K562 (cell line): Measurements from ENCODE around the gene POLR2L. TPM values are rescaled to one million over a fixed set of nuclear protein-coding genes. Genes with fewer than 3 reads are reported as not detected.

Source experiments
- BRD4 ChIP-seq: fragments of 200-600 bp; sonication (generic); IDR thresholded peaks from 2 replicates; pipeline ENCODE4 v1.6.1; 2017; ENCODE audit warnings: inconsistent platforms
- CREM ChIP-seq: IDR thresholded peaks from 2 replicates; pipeline ENCODE4 v1.6.1; 2014; ENCODE audit warnings: antibody characterized with exemption, low read depth
- ETV1 ChIP-seq: fragments of 450-650 bp; conservative IDR thresholded peaks from 2 replicates; pipeline ENCODE4 v1.6.1; 2016; ENCODE audit warnings: missing genetic modification characterization, control low read depth, low read depth, missing compliant biosample characterization
- KAT2B ChIP-seq: IDR thresholded peaks from one replicate; pipeline ENCODE4 v1.6.1; 2012; ENCODE audit warnings: low read depth, mild to moderate bottlenecking, control low read depth, inconsistent platforms, low read length, moderate library complexity
- LEF1 ChIP-seq: fragments of 450-650 bp; IDR thresholded peaks from 2 replicates; pipeline ENCODE4 v1.6.1; 2016; ENCODE audit warnings: mild to moderate bottlenecking
- MAFG ChIP-seq: fragments of 450-650 bp; conservative IDR thresholded peaks from 2 replicates; pipeline ENCODE4 v1.6.1; 2016; ENCODE audit warnings: missing genetic modification characterization, missing compliant biosample characterization
- PML ChIP-seq: IDR thresholded peaks from 2 replicates; pipeline ENCODE4 v1.6.1; 2012; ENCODE audit warnings: low read length, inconsistent platforms
- POLR2B ChIP-seq: fragments of 450-650 bp; IDR thresholded peaks from 2 replicates; pipeline ENCODE4 v1.6.1; 2018; ENCODE audit warnings: low read depth; ENCODE audit not compliant: partially characterized antibody
- PTBP1 ChIP-seq: fragments of 200-400 bp; formaldehyde crosslinking; IDR thresholded peaks from 2 replicates; pipeline ENCODE4 v1.6.1; 2017; ENCODE audit warnings: low read depth, low read length
- SIRT6 ChIP-seq: IDR thresholded peaks from one replicate; pipeline ENCODE4 v1.6.1; 2012; ENCODE audit warnings: low read depth, mild to moderate bottlenecking, control low read depth, inconsistent platforms, low read length, moderate library complexity
- SOX6 ChIP-seq: fragments of 450-650 bp; IDR thresholded peaks from 2 replicates; pipeline ENCODE4 v1.6.1; 2014; ENCODE audit warnings: mild to moderate bottlenecking
- SRSF7 ChIP-seq: fragments of 200-400 bp; formaldehyde crosslinking; optimal IDR thresholded peaks from 2 replicates; pipeline ENCODE3; 2017; ENCODE audit warnings: mild to moderate bottlenecking, low read depth, low read length
- TCF3 ChIP-seq: sonication (generic); formaldehyde crosslinking; IDR thresholded peaks from 2 replicates; pipeline ENCODE4 v1.4.0; 2020; ENCODE audit warnings: mild to moderate bottlenecking, missing genetic modification reagents
- WHSC1 ChIP-seq: IDR thresholded peaks from one replicate; pipeline ENCODE4 v1.6.1; 2012; ENCODE audit warnings: low read length, control low read depth, inconsistent platforms
- XRCC3 ChIP-seq: fragments of 450-650 bp; IDR thresholded peaks from 2 replicates; pipeline ENCODE4 v1.6.1; 2017; ENCODE audit warnings: mild to moderate bottlenecking, moderate library complexity
- ZFP30 ChIP-seq: fragments of 250-450 bp; sonication (Bioruptor Pico); IDR thresholded peaks from 2 replicates; pipeline ENCODE4 v1.8.0; 2022; ENCODE audit warnings: moderate library complexity, mild to moderate bottlenecking, inconsistent platforms, borderline replicate concordance
- ZKSCAN3 ChIP-seq: fragments of 250-450 bp; sonication (Bioruptor Pico); IDR thresholded peaks from 2 replicates; pipeline ENCODE4 v1.4.0; 2020
- ZNF282 ChIP-seq: sonication (generic); formaldehyde crosslinking; IDR thresholded peaks from 2 replicates; pipeline ENCODE4 v1.8.1; 2023; ENCODE audit warnings: missing genetic modification reagents
- polyA plus RNA-seq, 8 experiments: library from polyadenylated mRNA; depleted of rRNA in 4 of 8; stranded (reverse) in 5 of 8; unstranded in 3 of 8; fragments of >200 nt; fragmentation: Nextera tagmentation in 2 of 8; fragmentation: Illumina TruSeq in 1 of 8; extraction: Ambion mirVana in 2 of 8; extraction: Trizol in 1 of 8; gene quantifications; 2 replicates each; pipeline versions ENCODE4 v1.2.1 to v1.2.3, GENCODE V29; 2011 to 2014; ENCODE audit warnings: inconsistent platforms in 1 of 8, missing spikeins in 1 of 8
- total RNA-seq, 7 experiments: library from RNA; depleted of rRNA in 6 of 7; stranded (reverse); fragments of >200 nt in 6 of 7; fragmentation: Illumina TruSeq in 2 of 7; extraction: Trizol in 2 of 7; gene quantifications; 2 replicates each; pipeline versions ENCODE4 v1.2.1 to v1.2.3, GENCODE V29; 2011 to 2021; ENCODE audit warnings: low replicate concordance in 1 of 7
- TF ChIP-seq, protein P1 (sequence below): sonication (generic); formaldehyde crosslinking; IDR thresholded peaks from 2 replicates; pipeline ENCODE4 v1.8.1; 2023; ENCODE audit warnings: mild to moderate bottlenecking, missing genetic modification reagents
- TF ChIP-seq, protein P2 (sequence below): fragments of 450-650 bp; IDR thresholded peaks from 2 replicates; pipeline ENCODE4 v1.6.1; 2014; ENCODE audit warnings: low read depth, mild to moderate bottlenecking, moderate library complexity, borderline replicate concordance
- TF ChIP-seq, protein P3 (sequence below): fragments of 450-650 bp; IDR thresholded peaks from 2 replicates; pipeline ENCODE4 v1.6.1; 2016; ENCODE audit warnings: mild to moderate bottlenecking
- TF ChIP-seq, protein P4 (sequence below): sonication (generic); formaldehyde crosslinking; IDR thresholded peaks from 2 replicates; pipeline ENCODE4 v1.9.0; 2022; ENCODE audit warnings: mild to moderate bottlenecking, missing genetic modification reagents

Gene POLR2L
- total and polyA plus RNA-seq, 9 of the 15 experiments (the other 6 are each of a cell fraction or from before 2014, with no cell fraction given) = 38.3 to 688 (median 108) TPM

DNA sequence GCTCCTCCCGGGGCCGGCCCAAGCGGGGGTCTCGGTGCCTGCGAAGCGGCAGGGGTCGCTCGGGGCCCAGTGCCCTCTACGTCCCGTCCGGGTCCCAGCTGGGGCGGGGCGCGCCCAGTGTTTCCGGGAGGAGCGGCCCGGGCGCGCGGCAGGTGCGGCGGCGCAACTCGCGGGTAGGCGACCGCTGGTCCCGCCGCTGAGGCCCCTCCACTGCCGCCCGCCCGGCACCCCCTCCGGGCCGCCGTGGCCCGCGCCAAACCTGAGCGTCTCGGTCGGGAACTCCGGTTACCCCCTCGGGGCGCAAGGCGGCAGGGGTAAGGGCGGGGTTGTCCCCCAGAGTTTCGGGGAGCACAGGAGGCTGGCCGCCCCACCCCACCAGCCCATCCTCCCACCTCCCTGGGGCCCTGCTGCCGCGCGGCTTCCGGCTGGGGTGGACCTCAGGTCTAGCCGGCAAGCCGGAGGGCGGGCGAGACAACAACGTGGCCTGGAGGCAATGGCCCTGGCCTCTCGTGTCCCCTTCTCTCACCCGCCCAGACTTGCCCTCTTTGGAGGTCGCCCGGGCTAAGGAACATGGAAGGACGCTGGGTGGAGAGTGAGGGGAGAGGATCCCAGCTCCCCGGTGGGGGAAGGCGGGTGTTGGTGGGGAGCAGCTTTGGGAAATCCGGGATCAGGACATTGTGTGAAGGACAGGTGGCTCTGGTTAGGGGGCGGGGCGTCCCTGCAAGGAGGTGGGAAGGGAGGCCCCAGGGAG is 15.0 kb downstream of the POLR2L start (continued):
- TF ChIP-seq, protein P1, sequence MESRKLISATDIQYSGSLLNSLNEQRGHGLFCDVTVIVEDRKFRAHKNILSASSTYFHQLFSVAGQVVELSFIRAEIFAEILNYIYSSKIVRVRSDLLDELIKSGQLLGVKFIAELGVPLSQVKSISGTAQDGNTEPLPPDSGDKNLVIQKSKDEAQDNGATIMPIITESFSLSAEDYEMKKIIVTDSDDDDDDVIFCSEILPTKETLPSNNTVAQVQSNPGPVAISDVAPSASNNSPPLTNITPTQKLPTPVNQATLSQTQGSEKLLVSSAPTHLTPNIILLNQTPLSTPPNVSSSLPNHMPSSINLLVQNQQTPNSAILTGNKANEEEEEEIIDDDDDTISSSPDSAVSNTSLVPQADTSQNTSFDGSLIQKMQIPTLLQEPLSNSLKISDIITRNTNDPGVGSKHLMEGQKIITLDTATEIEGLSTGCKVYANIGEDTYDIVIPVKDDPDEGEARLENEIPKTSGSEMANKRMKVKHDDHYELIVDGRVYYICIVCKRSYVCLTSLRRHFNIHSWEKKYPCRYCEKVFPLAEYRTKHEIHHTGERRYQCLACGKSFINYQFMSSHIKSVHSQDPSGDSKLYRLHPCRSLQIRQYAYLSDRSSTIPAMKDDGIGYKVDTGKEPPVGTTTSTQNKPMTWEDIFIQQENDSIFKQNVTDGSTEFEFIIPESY = no peak
- TF ChIP-seq XRCC3 (no peak), WHSC1 (no peak), SRSF7 (no peak), ZKSCAN3 (CRISPR knock-in tag) (no peak), PML (no peak), ETV1 (peak; percentile 85), SOX6 (0 out of 2 replicates have a peak, but pooled peaks have one; percentile 14), PTBP1 (no peak), BRD4 (no peak), MAFG (tag) (no peak), LEF1 (peak; percentile 48; the same call in 1 of the 2 replicates), SIRT6 (no peak), ZNF282 (CRISPR knock-in tag) (no peak), CREM (peak; percentile 4; the same call in 1 of the 2 replicates), POLR2B (peak; percentile 54), TCF3 (no peak), KAT2B (no peak), ZFP30 (CRISPR knock-in tag) (no peak)
- TF ChIP-seq, protein P2, sequence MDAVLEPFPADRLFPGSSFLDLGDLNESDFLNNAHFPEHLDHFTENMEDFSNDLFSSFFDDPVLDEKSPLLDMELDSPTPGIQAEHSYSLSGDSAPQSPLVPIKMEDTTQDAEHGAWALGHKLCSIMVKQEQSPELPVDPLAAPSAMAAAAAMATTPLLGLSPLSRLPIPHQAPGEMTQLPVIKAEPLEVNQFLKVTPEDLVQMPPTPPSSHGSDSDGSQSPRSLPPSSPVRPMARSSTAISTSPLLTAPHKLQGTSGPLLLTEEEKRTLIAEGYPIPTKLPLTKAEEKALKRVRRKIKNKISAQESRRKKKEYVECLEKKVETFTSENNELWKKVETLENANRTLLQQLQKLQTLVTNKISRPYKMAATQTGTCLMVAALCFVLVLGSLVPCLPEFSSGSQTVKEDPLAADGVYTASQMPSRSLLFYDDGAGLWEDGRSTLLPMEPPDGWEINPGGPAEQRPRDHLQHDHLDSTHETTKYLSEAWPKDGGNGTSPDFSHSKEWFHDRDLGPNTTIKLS = peak; percentile 67; the same call in 1 of the 2 replicates
- TF ChIP-seq, protein P3, sequence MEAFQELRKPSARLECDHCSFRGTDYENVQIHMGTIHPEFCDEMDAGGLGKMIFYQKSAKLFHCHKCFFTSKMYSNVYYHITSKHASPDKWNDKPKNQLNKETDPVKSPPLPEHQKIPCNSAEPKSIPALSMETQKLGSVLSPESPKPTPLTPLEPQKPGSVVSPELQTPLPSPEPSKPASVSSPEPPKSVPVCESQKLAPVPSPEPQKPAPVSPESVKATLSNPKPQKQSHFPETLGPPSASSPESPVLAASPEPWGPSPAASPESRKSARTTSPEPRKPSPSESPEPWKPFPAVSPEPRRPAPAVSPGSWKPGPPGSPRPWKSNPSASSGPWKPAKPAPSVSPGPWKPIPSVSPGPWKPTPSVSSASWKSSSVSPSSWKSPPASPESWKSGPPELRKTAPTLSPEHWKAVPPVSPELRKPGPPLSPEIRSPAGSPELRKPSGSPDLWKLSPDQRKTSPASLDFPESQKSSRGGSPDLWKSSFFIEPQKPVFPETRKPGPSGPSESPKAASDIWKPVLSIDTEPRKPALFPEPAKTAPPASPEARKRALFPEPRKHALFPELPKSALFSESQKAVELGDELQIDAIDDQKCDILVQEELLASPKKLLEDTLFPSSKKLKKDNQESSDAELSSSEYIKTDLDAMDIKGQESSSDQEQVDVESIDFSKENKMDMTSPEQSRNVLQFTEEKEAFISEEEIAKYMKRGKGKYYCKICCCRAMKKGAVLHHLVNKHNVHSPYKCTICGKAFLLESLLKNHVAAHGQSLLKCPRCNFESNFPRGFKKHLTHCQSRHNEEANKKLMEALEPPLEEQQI = no peak
- TF ChIP-seq, protein P4, sequence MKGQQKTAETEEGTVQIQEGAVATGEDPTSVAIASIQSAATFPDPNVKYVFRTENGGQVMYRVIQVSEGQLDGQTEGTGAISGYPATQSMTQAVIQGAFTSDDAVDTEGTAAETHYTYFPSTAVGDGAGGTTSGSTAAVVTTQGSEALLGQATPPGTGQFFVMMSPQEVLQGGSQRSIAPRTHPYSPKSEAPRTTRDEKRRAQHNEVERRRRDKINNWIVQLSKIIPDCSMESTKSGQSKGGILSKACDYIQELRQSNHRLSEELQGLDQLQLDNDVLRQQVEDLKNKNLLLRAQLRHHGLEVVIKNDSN (CRISPR knock-in tag) = 0 out of 2 replicates have a peak, but pooled peaks have one; percentile 35
